ENCODE results near the gene SMYD1.

SMYD1 gene

GRCh38 chr2:88049622-88050021 is 18.0 kb upstream of the SMYD1 start:
- no peaks in the 10 kb centered on the region for H3K27me3 ChIP-seq (ENCODE audit: control insufficient read depth, insufficient read depth, low read length)
- H3K36me3 ChIP-seq (ENCODE audit: control insufficient read depth, insufficient read depth, low read length) = no peaks in the 10 kb centered on the region
- no peak overlapping the region for H3K4me3 ChIP-seq (ENCODE audit: low read depth, low read length)
- no peak overlapping the region for H3K9ac ChIP-seq
- no peak overlapping the region for H2AFZ ChIP-seq
- no peak overlapping the region for H3K27ac ChIP-seq
- peaks cover 3% of the 10 kb centered on the region for H3K4me1 ChIP-seq
- no peak overlapping the region for H3K4me2 ChIP-seq (ENCODE audit: low read length)
- TF ChIP-seq, protein P1, sequence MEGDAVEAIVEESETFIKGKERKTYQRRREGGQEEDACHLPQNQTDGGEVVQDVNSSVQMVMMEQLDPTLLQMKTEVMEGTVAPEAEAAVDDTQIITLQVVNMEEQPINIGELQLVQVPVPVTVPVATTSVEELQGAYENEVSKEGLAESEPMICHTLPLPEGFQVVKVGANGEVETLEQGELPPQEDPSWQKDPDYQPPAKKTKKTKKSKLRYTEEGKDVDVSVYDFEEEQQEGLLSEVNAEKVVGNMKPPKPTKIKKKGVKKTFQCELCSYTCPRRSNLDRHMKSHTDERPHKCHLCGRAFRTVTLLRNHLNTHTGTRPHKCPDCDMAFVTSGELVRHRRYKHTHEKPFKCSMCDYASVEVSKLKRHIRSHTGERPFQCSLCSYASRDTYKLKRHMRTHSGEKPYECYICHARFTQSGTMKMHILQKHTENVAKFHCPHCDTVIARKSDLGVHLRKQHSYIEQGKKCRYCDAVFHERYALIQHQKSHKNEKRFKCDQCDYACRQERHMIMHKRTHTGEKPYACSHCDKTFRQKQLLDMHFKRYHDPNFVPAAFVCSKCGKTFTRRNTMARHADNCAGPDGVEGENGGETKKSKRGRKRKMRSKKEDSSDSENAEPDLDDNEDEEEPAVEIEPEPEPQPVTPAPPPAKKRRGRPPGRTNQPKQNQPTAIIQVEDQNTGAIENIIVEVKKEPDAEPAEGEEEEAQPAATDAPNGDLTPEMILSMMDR (IDR thresholded peaks at IDR 0.05) = no peak
- peaks cover 4% of the 10 kb centered on the region for H3K79me2 ChIP-seq
- H3K9me3 ChIP-seq (ENCODE audit: control insufficient read depth, low read length) = no peaks in the 10 kb centered on the region

GRCh38 chr2:88051792-88052191 is 15.8 kb upstream of the SMYD1 start:
- peaks cover 3% of the 10 kb centered on the region for H3K4me1 ChIP-seq
- H3K27me3 ChIP-seq (ENCODE audit: control insufficient read depth, insufficient read depth, low read length) = no peaks in the 10 kb centered on the region
- H3K9me3 ChIP-seq (ENCODE audit: control insufficient read depth, low read length) = no peaks in the 10 kb centered on the region
- no peaks in the 10 kb centered on the region for H3K36me3 ChIP-seq (ENCODE audit: control insufficient read depth, insufficient read depth, low read length)
- TF ChIP-seq, protein P1 (IDR thresholded peaks at IDR 0.05) = no peak
- no peak overlapping the region for H3K27ac ChIP-seq
- no peak overlapping the region for H3K4me3 ChIP-seq (ENCODE audit: low read depth, low read length)
- H3K79me2 ChIP-seq = peaks cover 4% of the 10 kb centered on the region
- H3K9ac ChIP-seq = no peak overlapping the region
- H2AFZ ChIP-seq = no peak overlapping the region
- no peak overlapping the region for H3K4me2 ChIP-seq (ENCODE audit: low read length)

GRCh38 chr2:88053296-88053695 is 14.3 kb upstream of the SMYD1 start:
- Histone ChIP-seq H3K36me3 (ENCODE audit: control insufficient read depth, insufficient read depth, low read length) (no peaks in the 10 kb centered on the region), H3K4me2 (ENCODE audit: low read length) (no peak overlapping the region), H3K9ac (no peak overlapping the region), H3K4me1 (peaks cover 3% of the 10 kb centered on the region), H3K9me3 (ENCODE audit: control insufficient read depth, low read length) (no peaks in the 10 kb centered on the region), H3K27ac (no peak overlapping the region), H2AFZ (no peak overlapping the region), H3K4me3 (ENCODE audit: low read depth, low read length) (no peak overlapping the region), H3K27me3 (ENCODE audit: control insufficient read depth, insufficient read depth, low read length) (no peaks in the 10 kb centered on the region), H3K79me2 (peaks cover 4% of the 10 kb centered on the region)
- TF ChIP-seq, protein P1 (IDR thresholded peaks at IDR 0.05) = no peak

DNA sequence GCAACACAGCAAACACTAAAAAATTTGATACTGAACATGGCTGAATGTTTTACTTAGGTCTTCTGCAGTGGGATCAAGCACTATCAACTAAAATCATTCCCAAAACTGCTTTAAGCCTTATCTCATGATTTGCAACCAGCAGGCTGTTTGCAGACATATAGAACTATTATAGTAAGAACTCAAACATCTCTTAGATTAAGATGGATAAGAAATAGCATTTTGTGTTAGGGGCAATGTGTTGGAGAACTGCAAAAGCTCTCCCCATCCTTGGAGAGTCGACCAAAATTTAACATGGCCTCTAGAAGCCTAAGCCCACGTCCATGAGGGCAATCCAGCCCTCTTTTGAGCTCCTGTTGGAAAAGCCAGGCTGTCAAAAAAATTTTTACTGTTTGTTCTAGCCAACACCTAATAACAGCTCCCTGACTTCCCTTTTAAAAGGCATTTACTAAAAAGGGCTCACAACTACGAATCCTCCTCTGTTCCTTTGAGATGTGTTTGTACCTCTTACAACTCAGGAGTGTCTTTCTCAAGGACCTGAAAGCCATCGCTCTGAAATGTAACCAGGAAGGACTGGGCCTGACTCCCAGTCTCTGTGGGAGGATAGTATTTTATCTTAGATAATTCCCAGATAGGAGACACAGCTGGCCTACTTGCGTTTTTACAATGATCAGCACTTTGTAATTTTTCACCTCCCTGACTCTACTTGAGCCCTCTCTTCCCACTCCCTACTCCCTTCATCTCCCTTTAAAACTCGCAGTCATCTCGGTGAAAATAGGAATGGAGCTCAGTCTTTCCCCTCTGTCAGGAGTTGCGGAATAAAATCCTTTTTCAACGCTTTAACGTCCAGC is 13.5 kb upstream of the SMYD1 start:
- Histone ChIP-seq H3K4me3 (ENCODE audit: low read depth, low read length) (peak overlapping the region; percentile 93), H3K4me1 (peaks cover 3% of the 10 kb centered on the region), H3K79me2 (peaks cover 4% of the 10 kb centered on the region), H3K4me2 (ENCODE audit: low read length) (peak overlapping the region; percentile 56), H3K36me3 (ENCODE audit: control insufficient read depth, insufficient read depth, low read length) (no peaks in the 10 kb centered on the region), H3K27me3 (ENCODE audit: control insufficient read depth, insufficient read depth, low read length) (no peaks in the 10 kb centered on the region), H3K27ac (peak overlapping the region; percentile 95), H3K9ac (no peak overlapping the region), H3K9me3 (ENCODE audit: control insufficient read depth, low read length) (no peaks in the 10 kb centered on the region), H2AFZ (peak overlapping the region; percentile 95)
- TF ChIP-seq, protein P1 (IDR thresholded peaks at IDR 0.05) = no peak

Data from parathyroid adenoma (tissue), 2 donors.